H1 (cell line): ENCODE results near the gene KDF1. TPM values are rescaled to one million over a fixed set of nuclear protein-coding genes. Genes with fewer than 3 reads are reported as not detected.

ENCODE experiments used
- BACH1 ChIP-seq: IDR thresholded peaks from 2 replicates; pipeline ENCODE4 v1.6.1; 2012; ENCODE audit warnings: low read length, improper control_type of control experiment
- BCL11A ChIP-seq, 2 experiments: IDR thresholded peaks; one replicate each; pipeline ENCODE4 v1.6.1; 2011; ENCODE audit warnings: low read depth in 2 of 2, low read length in 2 of 2, mild to moderate bottlenecking in 2 of 2
- CBX5 ChIP-seq: fragments of 300-800, 300-1000 bp; sonication (generic); IDR thresholded peaks from 2 replicates; pipeline ENCODE4 v1.7.1; 2016; ENCODE audit warnings: antibody characterized with exemption, low read length, low read depth
- GABPA ChIP-seq: IDR thresholded peaks from 2 replicates; pipeline ENCODE4 v1.6.1; 2011; ENCODE audit warnings: mild to moderate bottlenecking, low read length, moderate library complexity, borderline replicate concordance; ENCODE audit not compliant: insufficient read depth
- GTF2F1 ChIP-seq: IDR thresholded peaks from 2 replicates; pipeline ENCODE4 v1.6.1; 2012; ENCODE audit warnings: low read depth, low read length, improper control_type of control experiment, borderline replicate concordance
- HDAC2 ChIP-seq, 2 experiments: fragments of 300-600 bp in 1 of 2; sonication (generic) in 1 of 2; IDR thresholded peaks; 2 replicates each; pipeline ENCODE4 v1.6.1; 2011 to 2012; ENCODE audit warnings: low read depth in 2 of 2, low read length in 2 of 2, mild to moderate bottlenecking in 2 of 2, moderate library complexity in 2 of 2, borderline replicate concordance in 1 of 2, inconsistent platforms in 1 of 2
- HDAC6 ChIP-seq: IDR thresholded peaks from one replicate; pipeline ENCODE4 v1.7.1; 2012; ENCODE audit warnings: low read depth, mild to moderate bottlenecking, inconsistent platforms, low read length, moderate library complexity
- JUN ChIP-seq: IDR thresholded peaks from 2 replicates; pipeline ENCODE4 v1.6.1; 2011; ENCODE audit warnings: low read depth, mild to moderate bottlenecking, improper control_type of control experiment, low read length
- JUND ChIP-seq: IDR thresholded peaks from 2 replicates; pipeline ENCODE4 v1.6.1; 2011; ENCODE audit warnings: mild to moderate bottlenecking, improper control_type of control experiment, low read length
- KDM4A ChIP-seq: IDR thresholded peaks from one replicate; pipeline ENCODE4 v1.7.1; 2012; ENCODE audit warnings: low read depth, mild to moderate bottlenecking, moderate library complexity, low read length, inconsistent platforms; ENCODE audit not compliant: severe bottlenecking
- KDM5A ChIP-seq: fragments of 200-600 bp; IDR thresholded peaks from 2 replicates; pipeline ENCODE4 v1.7.1; 2012; ENCODE audit warnings: mild to moderate bottlenecking, low read length, inconsistent platforms, mixed read lengths
- RAD21 ChIP-seq, 2 experiments: IDR thresholded peaks in 1 of 2; conservative IDR thresholded peaks in 1 of 2; 2 replicates each; pipeline ENCODE4 v1.6.1; 2011; ENCODE audit warnings: low read depth in 2 of 2, low read length in 2 of 2, improper control_type of control experiment in 1 of 2, inconsistent platforms in 1 of 2, mild to moderate bottlenecking in 1 of 2, moderate library complexity in 1 of 2
- RBBP5 ChIP-seq: IDR thresholded peaks from 2 replicates; pipeline ENCODE4 v1.7.1; 2012; ENCODE audit warnings: low read depth, mild to moderate bottlenecking, inconsistent platforms, low read length, moderate library complexity, borderline replicate concordance
- RFX5 ChIP-seq: IDR thresholded peaks from 2 replicates; pipeline ENCODE4 v1.6.1; 2011; ENCODE audit warnings: low read depth, low read length, improper control_type of control experiment, borderline replicate concordance
- RNF2 ChIP-seq: fragments of 200-900, 300-1000 bp; sonication (generic); IDR thresholded peaks from 2 replicates; pipeline ENCODE4 v1.7.1; 2016; ENCODE audit warnings: borderline replicate concordance, low read depth, mild to moderate bottlenecking, antibody characterized with exemption, low read length; ENCODE audit not compliant: poor library complexity, severe bottlenecking; ENCODE audit errors: missing control alignments
- RXRA ChIP-seq: IDR thresholded peaks from 2 replicates; pipeline ENCODE4 v1.6.1; 2011; ENCODE audit warnings: low read depth, mild to moderate bottlenecking, low read length, moderate library complexity; ENCODE audit not compliant: insufficient read depth
- SIN3A ChIP-seq, 2 experiments: IDR thresholded peaks in 1 of 2; conservative IDR thresholded peaks in 1 of 2; 2 replicates each; pipeline ENCODE4 v1.6.1; 2011 to 2012; ENCODE audit warnings: low read length in 2 of 2, improper control_type of control experiment in 1 of 2, low read depth in 1 of 2, mild to moderate bottlenecking in 1 of 2
- SP2 ChIP-seq: IDR thresholded peaks from 2 replicates; pipeline ENCODE4 v1.6.1; 2012; ENCODE audit warnings: mild to moderate bottlenecking, low read length, inconsistent platforms
- TAF1 ChIP-seq: IDR thresholded peaks from 2 replicates; pipeline ENCODE4 v1.6.1; 2011; ENCODE audit warnings: mild to moderate bottlenecking, low read depth, low read length
- YY1 ChIP-seq: IDR thresholded peaks from 2 replicates; pipeline ENCODE4 v1.6.1; 2011; ENCODE audit warnings: low read depth, mild to moderate bottlenecking, low read length
- polyA plus RNA-seq, 7 experiments: library from polyadenylated mRNA; depleted of rRNA in 3 of 7; stranded (reverse) in 5 of 7; unstranded in 2 of 7; fragments of >200 nt in 5 of 7; fragments of 200-250 nt in 2 of 7; gene quantifications; 1 replicate in 5 of 7; 2 replicates in 1 of 7; 4 replicates in 1 of 7; pipeline versions ENCODE4 v1.2.1 to v1.2.3, GENCODE V29; 2011 to 2013; ENCODE audit warnings: missing spikeins in 2 of 7, mixed read lengths in 2 of 7
- total RNA-seq: library from RNA; stranded (reverse); fragmentation: NEBNext Ultra II Directional; extraction: Animal tissue kit (Norgen Biotek cat#: 25700); gene quantifications from 2 replicates; pipeline ENCODE4 v1.2.1, GENCODE V29; 2021
- TF ChIP-seq, protein P1 (sequence below): IDR thresholded peaks from 2 replicates; pipeline ENCODE4 v1.6.1; 2012; ENCODE audit warnings: inconsistent platforms

The KDF1 gene
- total and polyA plus RNA-seq, 2 of the 8 experiments (the other 6 are each of a cell fraction or from before 2014, with no cell fraction given) = 16.9 to 37.5 TPM

DNA sequence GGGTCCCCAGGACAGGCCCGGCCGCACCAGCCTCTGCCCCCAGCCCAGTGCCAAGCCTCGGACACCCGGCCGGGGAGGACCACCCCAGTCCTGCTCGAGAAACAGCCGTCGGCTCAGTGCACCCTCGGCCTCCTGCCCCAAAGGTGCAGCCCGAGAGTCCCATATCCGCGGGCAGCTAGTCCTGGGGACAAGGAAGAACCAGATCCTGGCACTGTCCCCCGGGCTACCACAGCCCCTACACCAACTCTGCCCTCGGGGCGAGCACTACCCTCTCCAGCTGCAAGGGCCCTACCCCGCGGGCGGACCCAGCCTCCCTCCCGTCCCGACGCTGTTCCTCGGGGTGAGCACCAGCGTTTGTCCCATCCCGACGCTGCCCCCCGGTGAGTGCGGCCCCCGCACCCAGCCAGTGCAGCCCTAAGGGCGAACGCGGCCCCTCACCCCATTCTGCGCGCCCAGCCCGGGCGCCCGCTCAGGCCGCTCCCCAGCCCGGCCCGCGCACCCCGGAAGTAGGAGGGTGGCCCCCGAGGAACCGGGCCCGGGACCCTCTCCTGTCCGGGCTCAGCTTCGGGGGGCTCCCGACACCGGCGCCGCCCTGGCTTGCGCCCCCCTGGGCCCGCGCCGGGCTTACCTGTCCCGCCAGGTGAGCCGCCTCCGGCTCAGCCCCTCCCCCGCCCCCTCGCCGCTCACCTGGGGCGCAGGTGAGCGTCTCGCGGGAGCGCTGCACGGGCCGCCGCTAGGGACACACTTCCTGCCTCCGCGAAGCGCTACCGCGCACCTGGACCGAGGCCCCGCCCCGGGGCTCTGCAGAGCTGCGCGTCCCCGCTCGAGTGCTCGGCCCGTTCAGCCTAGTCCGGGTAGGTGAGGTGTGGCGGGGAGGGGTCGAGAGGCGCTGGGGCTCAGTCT is at the start of gene KDF1 (continued):
- TF ChIP-seq CBX5 (no peak), RXRA (no peak), RAD21 (IDR thresholded peaks at IDR 0.05 in 1 of 2, conservative IDR thresholded peaks at IDR 0.05 in 1 of 2; ENCODE audit: low read depth in 2 of 2, low read length in 2 of 2) (no peak; a peak in 1 of 4 replicates), HDAC6 (no peak), SIN3A (conservative IDR thresholded peaks at IDR 0.05 in 1 of 2, IDR thresholded peaks at IDR 0.05 in 1 of 2; ENCODE audit: low read depth in 1 of 2, low read length in 2 of 2) (peak in 1 of 2 experiments; percentile 93; a peak in 3 of 4 replicates), TAF1 (peak; percentile 68), JUND (no peak; the same call in 1 of the 2 replicates), GABPA (no peak), KDM5A (0 out of 2 replicates have a peak, but pooled peaks have one; percentile 16), RFX5 (peak; percentile 14; the same call in 1 of the 2 replicates), RNF2 (no peak), RBBP5 (peak; percentile 22; the same call in 1 of the 2 replicates), GTF2F1 (no peak), HDAC2 (IDR thresholded peaks at IDR 0.05; ENCODE audit: borderline replicate concordance in 1 of 2, low read depth in 2 of 2, low read length in 2 of 2) (peak; percentile 41 to 68; a peak in 1 of 4 replicates), KDM4A (peak; percentile 79), BACH1 (0 out of 2 replicates have a peak, but pooled peaks have one; percentile 15), YY1 (peak; percentile 36; the same call in 1 of the 2 replicates), BCL11A (IDR thresholded peaks at IDR 0.05; ENCODE audit: low read depth in 2 of 2, low read length in 2 of 2) (no peak), JUN (0 out of 2 replicates have a peak, but pooled peaks have one; percentile 1), SP2 (no peak)
- TF ChIP-seq, protein P1, sequence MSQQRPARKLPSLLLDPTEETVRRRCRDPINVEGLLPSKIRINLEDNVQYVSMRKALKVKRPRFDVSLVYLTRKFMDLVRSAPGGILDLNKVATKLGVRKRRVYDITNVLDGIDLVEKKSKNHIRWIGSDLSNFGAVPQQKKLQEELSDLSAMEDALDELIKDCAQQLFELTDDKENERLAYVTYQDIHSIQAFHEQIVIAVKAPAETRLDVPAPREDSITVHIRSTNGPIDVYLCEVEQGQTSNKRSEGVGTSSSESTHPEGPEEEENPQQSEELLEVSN = no peak
